GM12878 (cell line): Measurements from ENCODE around the gene METTL8. TPM values are rescaled to one million over a fixed set of nuclear protein-coding genes. Genes with fewer than 3 reads are reported as not detected.
A peak's percentile ranks its signal among the peaks of the same experiment; 100 is the strongest.

ENCODE experiments used
- BACH1 ChIP-seq: fragments of 450-650 bp; IDR thresholded peaks from 2 replicates; pipeline ENCODE4 v1.6.1; 2017; ENCODE audit warnings: mild to moderate bottlenecking, borderline replicate concordance
- EGR1 ChIP-seq, 2 experiments: IDR thresholded peaks; 1 replicate in 1 of 2; 2 replicates in 1 of 2; pipeline ENCODE4 v1.6.1; 2011 to 2012; ENCODE audit warnings: low read depth in 2 of 2, low read length in 2 of 2, borderline replicate concordance in 1 of 2, mild to moderate bottlenecking in 1 of 2, moderate library complexity in 1 of 2
- EP300 ChIP-seq, 2 experiments: fragments of 150-350 bp in 1 of 2; IDR thresholded peaks; 2 replicates each; pipeline ENCODE4 v1.6.1; 2011 to 2012; ENCODE audit warnings: low read depth in 2 of 2, low read length in 2 of 2, borderline replicate concordance in 1 of 2, improper control_type of control experiment in 1 of 2, inconsistent platforms in 1 of 2; ENCODE audit not compliant: control insufficient read depth in 1 of 2
- HDAC6 ChIP-seq: fragments of 200-600 bp; sonication (generic); IDR thresholded peaks from one replicate; pipeline ENCODE4 v1.8.0; 2017; ENCODE audit warnings: antibody characterized with exemption; ENCODE audit not compliant: unreplicated experiment
- IKZF2 ChIP-seq, 2 experiments: fragments of 450-650 bp; IDR thresholded peaks; 2 replicates each; pipeline ENCODE4 v1.6.1; 2017; ENCODE audit warnings: mild to moderate bottlenecking in 2 of 2, moderate library complexity in 2 of 2
- MTA2 ChIP-seq: fragments of 450-650 bp; IDR thresholded peaks from 2 replicates; pipeline ENCODE4 v1.6.1; 2016; ENCODE audit warnings: low read depth, mild to moderate bottlenecking, moderate library complexity
- SIN3A ChIP-seq: IDR thresholded peaks from 2 replicates; pipeline ENCODE4 v1.6.1; 2012; ENCODE audit warnings: low read depth, low read length, improper control_type of control experiment
- YY1 ChIP-seq: IDR thresholded peaks from 2 replicates; pipeline ENCODE4 v1.6.1; 2011; ENCODE audit warnings: low read depth, mild to moderate bottlenecking, low read length
- ZNF217 ChIP-seq: fragments of 450-650 bp; IDR thresholded peaks from 2 replicates; pipeline ENCODE4 v1.6.1; 2017; ENCODE audit warnings: antibody characterized with exemption, mild to moderate bottlenecking
- ZNF384 ChIP-seq: IDR thresholded peaks from 2 replicates; pipeline ENCODE4 v1.6.1; 2012; ENCODE audit warnings: low read depth, mild to moderate bottlenecking, low read length, improper control_type of control experiment, borderline replicate concordance
- polyA plus RNA-seq, 11 experiments: library from polyadenylated mRNA; depleted of rRNA in 4 of 11; unstranded in 6 of 11; stranded (reverse) in 5 of 11; fragments of >200 nt; fragmentation: Nextera tagmentation in 4 of 11; fragmentation: Illumina TruSeq in 1 of 11; extraction: Ambion mirVana in 4 of 11; extraction: Trizol in 1 of 11; gene quantifications; 1 replicate in 1 of 11; 2 replicates in 10 of 11; pipeline versions ENCODE4 v1.2.1 to v1.2.3, GENCODE V29; 2011 to 2016; ENCODE audit warnings: inconsistent platforms in 2 of 11, missing spikeins in 2 of 11, low read depth in 1 of 11
- total RNA-seq, 4 experiments: library from RNA; depleted of rRNA in 3 of 4; stranded (reverse); fragments of >200 nt in 3 of 4; fragmentation: Illumina TruSeq in 1 of 4; extraction: Trizol in 1 of 4; gene quantifications; 2 replicates each; pipeline versions ENCODE4 v1.2.1 to v1.2.3, GENCODE V29; 2013 to 2021
- TF ChIP-seq, protein P1 (sequence below): fragments of 450-650 bp; IDR thresholded peaks from 2 replicates; pipeline ENCODE4 v1.6.1; 2017; ENCODE audit warnings: mild to moderate bottlenecking, low read depth, inconsistent platforms; ENCODE audit not compliant: poor library complexity, severe bottlenecking
- TF ChIP-seq, protein P2 (sequence below): fragments of 450-650 bp; IDR thresholded peaks from 2 replicates; pipeline ENCODE4 v1.6.1; 2016; ENCODE audit warnings: mild to moderate bottlenecking
- TF ChIP-seq, protein P3 (sequence below): fragments of 450-650 bp; IDR thresholded peaks from 2 replicates; pipeline ENCODE4 v1.6.1; 2017; ENCODE audit warnings: mild to moderate bottlenecking, moderate library complexity
- TF ChIP-seq, protein P4 (sequence below): IDR thresholded peaks from 2 replicates; pipeline ENCODE4 v1.6.1; 2011; ENCODE audit warnings: borderline replicate concordance, low read depth, mild to moderate bottlenecking, moderate library complexity, mixed read lengths, low read length; ENCODE audit not compliant: insufficient read depth; ENCODE audit errors: extremely low read length
- TF ChIP-seq, protein P5 (sequence below): IDR thresholded peaks from 2 replicates; pipeline ENCODE4 v1.6.1; 2011; ENCODE audit warnings: borderline replicate concordance, low read depth, mild to moderate bottlenecking, moderate library complexity, low read length; ENCODE audit not compliant: insufficient read depth, poor library complexity, severe bottlenecking
- TF ChIP-seq, protein P6 (sequence below): IDR thresholded peaks from 2 replicates; pipeline ENCODE4 v1.6.1; 2011; ENCODE audit warnings: low read depth, low read length, improper control_type of control experiment, borderline replicate concordance

METTL8 gene
- total and polyA plus RNA-seq, 10 of the 15 experiments (the other 5 are each of a cell fraction or from before 2014, with no cell fraction given): 30.8 to 96.3 (median 51.5) TPM

DNA sequence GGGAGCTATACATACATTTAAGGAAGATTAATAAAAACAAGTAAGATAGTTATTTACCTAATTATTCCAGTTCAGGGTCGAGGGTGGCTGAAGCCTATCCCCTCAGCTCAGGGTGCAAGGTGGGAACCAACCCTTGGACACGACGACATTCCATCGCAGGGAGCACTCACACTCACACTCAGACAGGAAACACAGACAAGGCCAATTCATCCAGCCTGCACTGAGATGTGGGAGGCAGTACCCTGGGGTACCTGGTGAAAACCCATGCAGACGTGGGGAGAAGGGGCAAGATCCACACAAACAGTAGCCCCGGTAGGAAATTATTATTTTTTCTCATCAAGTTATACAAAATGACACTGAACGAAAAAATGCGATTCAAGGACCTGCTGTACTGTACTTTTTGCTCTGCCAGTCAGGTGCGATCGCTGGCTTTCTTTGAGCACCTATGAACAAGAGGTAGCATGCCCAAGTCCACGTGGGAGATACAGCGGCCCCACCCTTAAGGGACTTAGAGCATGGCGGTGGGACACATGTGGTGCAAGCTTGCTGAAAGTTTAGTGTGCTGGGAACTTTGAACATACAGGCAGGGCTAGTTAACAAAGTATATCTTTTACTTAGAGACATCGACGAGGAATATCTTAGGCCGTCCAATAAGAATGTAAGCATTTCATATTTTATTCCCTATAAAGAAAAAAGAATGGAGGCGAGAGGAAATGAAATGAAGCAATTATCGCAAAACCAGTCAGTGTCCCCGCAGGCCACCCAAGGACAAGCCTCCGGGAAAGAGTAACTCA is 624 bp downstream of the METTL8 start (continued):
- TF ChIP-seq BACH1 (peak; percentile 18; the same call in 1 of the 2 replicates), YY1 (0 out of 2 replicates have a peak, but pooled peaks have one; percentile 76), ZNF384 (no peak), HDAC6 (no peak), MTA2 (no peak), SIN3A (peak; percentile 44; the same call in 1 of the 2 replicates), ZNF217 (no peak), IKZF2 (IDR thresholded peaks at IDR 0.05) (no peak), EGR1 (IDR thresholded peaks at IDR 0.05; ENCODE audit: borderline replicate concordance in 1 of 2, low read depth in 2 of 2, low read length in 2 of 2) (no peak), EP300 (IDR thresholded peaks at IDR 0.05; ENCODE audit: borderline replicate concordance in 1 of 2, control insufficient read depth in 1 of 2, low read depth in 2 of 2, low read length in 2 of 2) (no peak)
- TF ChIP-seq, protein P1, sequence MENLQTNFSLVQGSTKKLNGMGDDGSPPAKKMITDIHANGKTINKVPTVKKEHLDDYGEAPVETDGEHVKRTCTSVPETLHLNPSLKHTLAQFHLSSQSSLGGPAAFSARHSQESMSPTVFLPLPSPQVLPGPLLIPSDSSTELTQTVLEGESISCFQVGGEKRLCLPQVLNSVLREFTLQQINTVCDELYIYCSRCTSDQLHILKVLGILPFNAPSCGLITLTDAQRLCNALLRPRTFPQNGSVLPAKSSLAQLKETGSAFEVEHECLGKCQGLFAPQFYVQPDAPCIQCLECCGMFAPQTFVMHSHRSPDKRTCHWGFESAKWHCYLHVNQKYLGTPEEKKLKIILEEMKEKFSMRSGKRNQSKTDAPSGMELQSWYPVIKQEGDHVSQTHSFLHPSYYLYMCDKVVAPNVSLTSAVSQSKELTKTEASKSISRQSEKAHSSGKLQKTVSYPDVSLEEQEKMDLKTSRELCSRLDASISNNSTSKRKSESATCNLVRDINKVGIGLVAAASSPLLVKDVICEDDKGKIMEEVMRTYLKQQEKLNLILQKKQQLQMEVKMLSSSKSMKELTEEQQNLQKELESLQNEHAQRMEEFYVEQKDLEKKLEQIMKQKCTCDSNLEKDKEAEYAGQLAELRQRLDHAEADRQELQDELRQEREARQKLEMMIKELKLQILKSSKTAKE: peak; percentile 60
- TF ChIP-seq, protein P2, sequence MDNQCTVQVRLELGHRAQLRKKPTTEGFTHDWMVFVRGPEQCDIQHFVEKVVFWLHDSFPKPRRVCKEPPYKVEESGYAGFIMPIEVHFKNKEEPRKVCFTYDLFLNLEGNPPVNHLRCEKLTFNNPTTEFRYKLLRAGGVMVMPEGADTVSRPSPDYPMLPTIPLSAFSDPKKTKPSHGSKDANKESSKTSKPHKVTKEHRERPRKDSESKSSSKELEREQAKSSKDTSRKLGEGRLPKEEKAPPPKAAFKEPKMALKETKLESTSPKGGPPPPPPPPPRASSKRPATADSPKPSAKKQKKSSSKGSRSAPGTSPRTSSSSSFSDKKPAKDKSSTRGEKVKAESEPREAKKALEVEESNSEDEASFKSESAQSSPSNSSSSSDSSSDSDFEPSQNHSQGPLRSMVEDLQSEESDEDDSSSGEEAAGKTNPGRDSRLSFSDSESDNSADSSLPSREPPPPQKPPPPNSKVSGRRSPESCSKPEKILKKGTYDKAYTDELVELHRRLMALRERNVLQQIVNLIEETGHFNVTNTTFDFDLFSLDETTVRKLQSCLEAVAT: peak; percentile 20; the same call in 1 of the 2 replicates
- TF ChIP-seq, protein P3, sequence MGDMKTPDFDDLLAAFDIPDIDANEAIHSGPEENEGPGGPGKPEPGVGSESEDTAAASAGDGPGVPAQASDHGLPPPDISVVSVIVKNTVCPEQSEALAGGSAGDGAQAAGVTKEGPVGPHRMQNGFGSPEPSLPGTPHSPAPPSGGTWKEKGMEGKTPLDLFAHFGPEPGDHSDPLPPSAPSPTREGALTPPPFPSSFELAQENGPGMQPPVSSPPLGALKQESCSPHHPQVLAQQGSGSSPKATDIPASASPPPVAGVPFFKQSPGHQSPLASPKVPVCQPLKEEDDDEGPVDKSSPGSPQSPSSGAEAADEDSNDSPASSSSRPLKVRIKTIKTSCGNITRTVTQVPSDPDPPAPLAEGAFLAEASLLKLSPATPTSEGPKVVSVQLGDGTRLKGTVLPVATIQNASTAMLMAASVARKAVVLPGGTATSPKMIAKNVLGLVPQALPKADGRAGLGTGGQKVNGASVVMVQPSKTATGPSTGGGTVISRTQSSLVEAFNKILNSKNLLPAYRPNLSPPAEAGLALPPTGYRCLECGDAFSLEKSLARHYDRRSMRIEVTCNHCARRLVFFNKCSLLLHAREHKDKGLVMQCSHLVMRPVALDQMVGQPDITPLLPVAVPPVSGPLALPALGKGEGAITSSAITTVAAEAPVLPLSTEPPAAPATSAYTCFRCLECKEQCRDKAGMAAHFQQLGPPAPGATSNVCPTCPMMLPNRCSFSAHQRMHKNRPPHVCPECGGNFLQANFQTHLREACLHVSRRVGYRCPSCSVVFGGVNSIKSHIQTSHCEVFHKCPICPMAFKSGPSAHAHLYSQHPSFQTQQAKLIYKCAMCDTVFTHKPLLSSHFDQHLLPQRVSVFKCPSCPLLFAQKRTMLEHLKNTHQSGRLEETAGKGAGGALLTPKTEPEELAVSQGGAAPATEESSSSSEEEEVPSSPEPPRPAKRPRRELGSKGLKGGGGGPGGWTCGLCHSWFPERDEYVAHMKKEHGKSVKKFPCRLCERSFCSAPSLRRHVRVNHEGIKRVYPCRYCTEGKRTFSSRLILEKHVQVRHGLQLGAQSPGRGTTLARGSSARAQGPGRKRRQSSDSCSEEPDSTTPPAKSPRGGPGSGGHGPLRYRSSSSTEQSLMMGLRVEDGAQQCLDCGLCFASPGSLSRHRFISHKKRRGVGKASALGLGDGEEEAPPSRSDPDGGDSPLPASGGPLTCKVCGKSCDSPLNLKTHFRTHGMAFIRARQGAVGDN: peak; percentile 49; the same call in 1 of the 2 replicates
- TF ChIP-seq, protein P4, sequence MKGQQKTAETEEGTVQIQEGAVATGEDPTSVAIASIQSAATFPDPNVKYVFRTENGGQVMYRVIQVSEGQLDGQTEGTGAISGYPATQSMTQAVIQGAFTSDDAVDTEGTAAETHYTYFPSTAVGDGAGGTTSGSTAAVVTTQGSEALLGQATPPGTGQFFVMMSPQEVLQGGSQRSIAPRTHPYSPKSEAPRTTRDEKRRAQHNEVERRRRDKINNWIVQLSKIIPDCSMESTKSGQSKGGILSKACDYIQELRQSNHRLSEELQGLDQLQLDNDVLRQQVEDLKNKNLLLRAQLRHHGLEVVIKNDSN: peak; percentile 41
- TF ChIP-seq, protein P5, sequence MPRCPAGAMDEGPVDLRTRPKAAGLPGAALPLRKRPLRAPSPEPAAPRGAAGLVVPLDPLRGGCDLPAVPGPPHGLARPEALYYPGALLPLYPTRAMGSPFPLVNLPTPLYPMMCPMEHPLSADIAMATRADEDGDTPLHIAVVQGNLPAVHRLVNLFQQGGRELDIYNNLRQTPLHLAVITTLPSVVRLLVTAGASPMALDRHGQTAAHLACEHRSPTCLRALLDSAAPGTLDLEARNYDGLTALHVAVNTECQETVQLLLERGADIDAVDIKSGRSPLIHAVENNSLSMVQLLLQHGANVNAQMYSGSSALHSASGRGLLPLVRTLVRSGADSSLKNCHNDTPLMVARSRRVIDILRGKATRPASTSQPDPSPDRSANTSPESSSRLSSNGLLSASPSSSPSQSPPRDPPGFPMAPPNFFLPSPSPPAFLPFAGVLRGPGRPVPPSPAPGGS: peak; percentile 11
- TF ChIP-seq, protein P6, sequence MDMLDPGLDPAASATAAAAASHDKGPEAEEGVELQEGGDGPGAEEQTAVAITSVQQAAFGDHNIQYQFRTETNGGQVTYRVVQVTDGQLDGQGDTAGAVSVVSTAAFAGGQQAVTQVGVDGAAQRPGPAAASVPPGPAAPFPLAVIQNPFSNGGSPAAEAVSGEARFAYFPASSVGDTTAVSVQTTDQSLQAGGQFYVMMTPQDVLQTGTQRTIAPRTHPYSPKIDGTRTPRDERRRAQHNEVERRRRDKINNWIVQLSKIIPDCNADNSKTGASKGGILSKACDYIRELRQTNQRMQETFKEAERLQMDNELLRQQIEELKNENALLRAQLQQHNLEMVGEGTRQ: peak; percentile 5; the same call in 1 of the 2 replicates
